Caki2 (cell line): ENCODE data around the gene ATN1. TPM values are rescaled to one million over a fixed set of nuclear protein-coding genes. Genes with fewer than 3 reads are reported as not detected.

ENCODE experiments used
- DNase-seq: peaks from one replicate; pipeline ENCODE4 v3.0.0-alpha.2; 2015; ENCODE audit warnings: low read depth
- in situ Hi-C: cut with HindIII; loops from 2 replicates; pipeline ENCODE4 v1.10.0; 2016; ENCODE audit warnings: low sequenced_read_pairs, low pct_unique_long_range_greater_than_20kb, mixed read lengths
- total RNA-seq: library from RNA; depleted of rRNA; stranded (reverse); fragments of >200 nt; shearing (Covaris generic); gene quantifications from 2 replicates; pipeline ENCODE4 v1.2.3, GENCODE V29; 2014; ENCODE audit warnings: low replicate concordance; rRNA removed

The ATN1 gene
- total RNA-seq, 1 experiment from 2014 or later = 0.84 TPM

GRCh38 chr12:6980075-6980474, 52.3 kb downstream of the ATN1 start:
- DNase-seq = no peak
- in situ Hi-C loops = no loop called here

DNA sequence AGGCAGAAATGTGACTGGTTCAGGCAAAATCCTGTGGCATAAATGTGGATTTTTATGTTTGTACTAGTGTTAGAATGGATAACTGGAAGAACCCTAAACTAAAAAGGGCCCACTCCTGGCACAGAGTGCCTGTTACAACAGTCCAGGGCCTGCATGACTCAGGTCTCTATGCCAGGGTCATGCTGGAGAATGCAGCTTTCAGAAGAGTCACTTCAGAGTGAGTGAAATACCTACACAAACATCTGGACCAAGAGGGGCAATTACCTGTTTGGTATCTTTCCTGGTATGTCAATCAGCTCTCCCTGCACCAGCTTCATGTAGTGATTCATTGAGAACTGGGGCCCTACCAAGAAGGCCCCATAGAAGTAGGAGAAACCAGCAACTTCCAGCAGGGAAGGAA, 53.0 kb downstream of the ATN1 start:
- in situ Hi-C loops = no loop called here
- DNase-seq = no peak

GRCh38 chr12:6981152-6982052, 53.6 kb downstream of the ATN1 start:
- in situ Hi-C loops = no loop called here
- DNase-seq = no peak

DNA sequence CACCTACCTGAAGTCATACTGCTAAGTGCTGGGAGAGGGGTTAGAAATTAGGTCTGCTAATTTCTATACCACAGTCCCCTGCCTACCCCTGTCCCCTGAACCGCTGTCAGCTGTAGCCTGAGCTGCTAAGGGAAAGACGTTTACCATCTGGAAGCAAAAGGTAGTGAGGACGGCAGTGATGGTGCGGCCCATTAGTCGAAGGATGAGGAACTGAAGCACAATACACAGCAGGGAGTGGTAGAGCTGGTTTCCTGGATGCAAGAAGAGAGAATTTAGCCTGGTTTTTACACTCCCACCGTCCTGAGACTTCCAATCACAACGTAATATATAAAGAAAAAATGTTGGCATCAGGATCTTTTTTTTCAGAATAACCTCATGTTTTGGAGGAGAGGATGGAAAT, 54.8 kb downstream of the ATN1 start:
- in situ Hi-C loops = no loop called here
- no peak for DNase-seq

GRCh38 chr12:6987956-6988553, 60.3 kb downstream of the ATN1 start:
- no peak for DNase-seq

More at GRCh38 chr12:6987956-6988553, 60.3 kb downstream of the ATN1 start:
- in situ Hi-C loops = no loop called here

Other genes with a start within 250 kb of the ATN1 start
- gene ZNF384, start 238.6 kb upstream of the ATN1 start, total RNA-seq = 23.8 and 26.5 TPM in 2 replicates
- not detected in 2 replicates for gene PIANP, start 227.1 kb upstream of the ATN1 start, total RNA-seq
- gene COPS7A, start 203.9 kb upstream of the ATN1 start, total RNA-seq = 135 and 145 TPM in 2 replicates
- gene MLF2, start 174.8 kb upstream of the ATN1 start, total RNA-seq = 274 and 316 TPM in 2 replicates
- gene PTMS, start 161.6 kb upstream of the ATN1 start, total RNA-seq = 286 and 317 TPM in 2 replicates
- not detected in 2 replicates for gene LAG3, start 155.4 kb upstream of the ATN1 start, total RNA-seq
- gene CD4, start 138.4 kb upstream of the ATN1 start, total RNA-seq = not detected in 2 replicates
- gene GPR162, start 106.1 kb upstream of the ATN1 start, total RNA-seq = 10.0 and 15.9 TPM in 2 replicates
- 70.9 and 93.3 TPM in 2 replicates for gene P3H3, start 99.6 kb upstream of the ATN1 start, total RNA-seq
- gene GNB3, start 87.0 kb upstream of the ATN1 start, total RNA-seq = 0.14 and 0.46 TPM in 2 replicates
- gene CDCA3, start 76.7 kb upstream of the ATN1 start, total RNA-seq = 136 and 216 TPM in 2 replicates
- 171 and 174 TPM in 2 replicates for gene USP5, start 75.8 kb upstream of the ATN1 start, total RNA-seq
- 3,126 and 3,575 TPM in 2 replicates for gene TPI1, start 60.4 kb upstream of the ATN1 start, total RNA-seq
- 63.0 and 79.5 TPM in 2 replicates for gene SPSB2, start 54.7 kb upstream of the ATN1 start, total RNA-seq
- 25.4 and 37.8 TPM in 2 replicates for gene LRRC23, start 23.1 kb upstream of the ATN1 start, total RNA-seq
- 91.9 and 127 TPM in 2 replicates for gene ENO2, start 13.4 kb upstream of the ATN1 start, total RNA-seq
- gene RNU7-1, start 15.9 kb downstream of the ATN1 start, total RNA-seq = not detected in 2 replicates
- 105 and 107 TPM in 2 replicates for gene C12orf57, start 16.1 kb downstream of the ATN1 start, total RNA-seq
- gene PTPN6, start 23.4 kb downstream of the ATN1 start, total RNA-seq = 28.3 and 30.2 TPM in 2 replicates
- gene PHB2, start 42.7 kb downstream of the ATN1 start, total RNA-seq = 458 and 488 TPM in 2 replicates
- 43.4 and 93.6 TPM in 2 replicates for gene EMG1, start 43.0 kb downstream of the ATN1 start, total RNA-seq
- gene LPCAT3, start 90.5 kb downstream of the ATN1 start, total RNA-seq = 19.5 and 26.3 TPM in 2 replicates
- 9.5 and 11.0 TPM in 2 replicates for gene C1S, start 132.8 kb downstream of the ATN1 start, total RNA-seq
- 9.8 and 19.0 TPM in 2 replicates for gene C1R, start 164.5 kb downstream of the ATN1 start, total RNA-seq
- 14.8 and 22.4 TPM in 2 replicates for gene C1RL, start 181.3 kb downstream of the ATN1 start, total RNA-seq
- not detected in 2 replicates for gene RBP5, start 200.9 kb downstream of the ATN1 start, total RNA-seq
- 3.4 and 13.8 TPM in 2 replicates for gene CLSTN3, start 202.4 kb downstream of the ATN1 start, total RNA-seq